ENCODE measurements around the gene ADAM15.
A peak's percentile ranks its signal among the peaks of the same experiment; 100 is the strongest.

The ADAM15 gene

DNA sequence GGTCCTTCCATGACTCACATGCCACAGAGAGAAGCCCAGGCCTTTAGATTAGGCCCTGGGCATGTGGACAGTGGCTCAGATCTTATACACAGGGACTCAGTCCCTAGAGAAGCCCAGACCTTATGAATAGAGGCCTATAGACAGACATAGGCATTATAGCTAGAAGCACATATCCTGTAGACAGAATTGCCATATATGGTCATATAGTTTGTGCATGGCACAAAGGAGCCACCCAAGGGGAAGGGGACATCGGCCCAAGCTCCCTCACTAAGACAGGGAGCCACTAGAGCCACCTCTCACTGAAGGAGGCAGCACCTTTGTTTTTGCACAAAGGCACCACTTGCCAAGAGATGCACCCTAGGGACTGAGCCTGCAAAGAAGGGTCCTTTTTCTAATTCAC lies 25.3 kb downstream of the ADAM15 start:
- TF ChIP-seq ZFX (IDR thresholded peaks at IDR 0.05; ENCODE audit: borderline replicate concordance), result no peak
- TF ChIP-seq, protein P1, sequence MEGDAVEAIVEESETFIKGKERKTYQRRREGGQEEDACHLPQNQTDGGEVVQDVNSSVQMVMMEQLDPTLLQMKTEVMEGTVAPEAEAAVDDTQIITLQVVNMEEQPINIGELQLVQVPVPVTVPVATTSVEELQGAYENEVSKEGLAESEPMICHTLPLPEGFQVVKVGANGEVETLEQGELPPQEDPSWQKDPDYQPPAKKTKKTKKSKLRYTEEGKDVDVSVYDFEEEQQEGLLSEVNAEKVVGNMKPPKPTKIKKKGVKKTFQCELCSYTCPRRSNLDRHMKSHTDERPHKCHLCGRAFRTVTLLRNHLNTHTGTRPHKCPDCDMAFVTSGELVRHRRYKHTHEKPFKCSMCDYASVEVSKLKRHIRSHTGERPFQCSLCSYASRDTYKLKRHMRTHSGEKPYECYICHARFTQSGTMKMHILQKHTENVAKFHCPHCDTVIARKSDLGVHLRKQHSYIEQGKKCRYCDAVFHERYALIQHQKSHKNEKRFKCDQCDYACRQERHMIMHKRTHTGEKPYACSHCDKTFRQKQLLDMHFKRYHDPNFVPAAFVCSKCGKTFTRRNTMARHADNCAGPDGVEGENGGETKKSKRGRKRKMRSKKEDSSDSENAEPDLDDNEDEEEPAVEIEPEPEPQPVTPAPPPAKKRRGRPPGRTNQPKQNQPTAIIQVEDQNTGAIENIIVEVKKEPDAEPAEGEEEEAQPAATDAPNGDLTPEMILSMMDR (IDR thresholded peaks at IDR 0.05), result no peak
- no peak overlapping the region for H3K27ac ChIP-seq

DNA sequence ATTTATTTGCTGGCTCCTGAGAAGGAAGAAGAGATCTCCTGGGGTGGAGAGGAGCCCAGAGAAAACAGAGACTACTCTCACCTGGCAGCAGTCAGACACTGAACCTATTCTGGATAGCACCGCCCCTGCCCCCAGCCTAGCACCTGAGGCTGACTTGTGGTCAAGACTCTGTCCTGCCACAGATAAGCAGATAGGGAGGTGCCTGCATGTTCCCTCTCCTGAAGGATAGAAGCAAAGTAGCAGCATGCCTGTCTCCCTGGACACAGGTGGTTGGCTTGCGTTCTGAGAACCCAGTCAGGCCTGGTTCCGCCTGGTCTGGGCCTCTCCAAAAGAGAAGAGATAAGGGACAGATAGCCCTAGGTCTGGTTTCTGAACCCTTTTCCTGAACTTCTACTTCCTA lies 26.2 kb downstream of the ADAM15 start:
- peak overlapping the region; percentile 98 for H3K27ac ChIP-seq
- no peak for TF ChIP-seq ZFX (IDR thresholded peaks at IDR 0.05; ENCODE audit: borderline replicate concordance)
- TF ChIP-seq, protein P1 (IDR thresholded peaks at IDR 0.05), result no peak

DNA sequence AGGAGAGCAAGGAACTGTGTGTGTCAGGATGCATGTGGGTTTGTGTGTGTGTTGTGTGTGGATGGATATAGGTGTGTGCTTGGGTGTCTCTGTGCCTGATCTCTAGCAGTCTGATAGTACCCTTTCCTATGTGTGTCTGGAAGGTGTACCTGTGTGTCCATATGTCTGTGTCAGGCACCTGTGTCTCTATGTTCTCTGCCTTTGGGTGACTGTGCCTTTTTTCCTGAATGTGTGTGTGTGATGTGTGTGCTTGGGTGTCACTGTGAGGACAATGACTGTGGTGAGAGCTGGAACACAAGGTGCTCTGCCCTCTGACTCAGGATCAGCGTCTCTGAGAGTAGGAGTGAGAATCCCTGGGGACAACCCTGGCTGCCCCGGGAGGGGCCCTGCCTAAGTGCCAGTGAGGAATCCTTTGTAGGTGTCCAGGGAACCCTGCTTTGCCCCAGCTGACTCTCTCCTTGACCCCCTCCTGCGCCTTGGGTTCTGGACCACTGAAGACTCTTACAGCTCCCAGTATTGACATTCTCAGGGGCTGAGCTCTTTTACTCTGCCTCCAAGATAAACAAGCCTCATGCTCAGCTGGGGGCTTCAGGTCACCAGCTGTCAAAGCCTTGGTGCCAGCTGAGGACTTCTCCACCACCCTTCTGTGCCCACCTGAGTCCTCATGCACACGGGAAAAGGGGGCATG lies 26.8 kb downstream of the ADAM15 start:
- TF ChIP-seq ZFX (IDR thresholded peaks at IDR 0.05; ENCODE audit: borderline replicate concordance), result no peak
- TF ChIP-seq, protein P1 (IDR thresholded peaks at IDR 0.05), result no peak
- H3K27ac ChIP-seq, result peak overlapping the region; percentile 98

DNA sequence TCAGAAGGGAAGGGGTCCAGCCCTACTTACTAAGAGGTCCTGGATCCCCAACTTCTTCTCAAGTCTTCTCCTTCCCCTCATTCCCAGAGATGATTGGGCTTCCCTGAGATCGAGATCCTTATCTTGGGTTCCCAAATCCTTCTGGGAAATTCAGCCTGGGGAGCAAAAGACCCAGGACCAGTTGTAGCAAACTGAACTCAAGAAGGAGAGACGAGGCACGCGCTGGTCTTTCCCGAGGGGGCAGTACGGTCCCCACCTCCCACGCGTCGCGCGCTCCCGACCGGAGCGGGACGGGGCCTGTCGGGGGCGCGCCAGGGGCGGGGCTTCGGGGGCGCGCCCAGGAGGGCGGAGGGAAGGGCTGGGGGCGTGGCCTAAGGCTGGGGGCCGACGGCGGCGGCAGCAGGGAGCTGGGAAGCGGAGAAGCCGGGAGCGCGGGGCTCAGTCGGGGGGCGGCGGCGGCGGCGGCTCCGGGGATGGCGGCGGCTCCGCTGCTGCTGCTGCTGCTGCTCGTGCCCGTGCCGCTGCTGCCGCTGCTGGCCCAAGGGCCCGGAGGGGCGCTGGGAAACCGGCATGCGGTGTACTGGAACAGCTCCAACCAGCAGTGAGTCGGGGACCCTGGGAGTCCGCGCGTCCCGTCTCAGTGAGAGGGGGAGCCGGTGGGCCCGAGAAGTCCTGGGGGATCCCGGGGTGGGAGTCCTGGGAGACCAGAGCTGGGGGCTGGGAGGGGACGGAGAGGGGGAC lies 27.5 kb downstream of the ADAM15 start, which contains the start of gene EFNA3:
Gene EFNA3 (plus strand): TSS at position 369 of the 741 bp plus-strand sequence. CDS start 105 bp downstream, at position 474.
- H3K27ac ChIP-seq, result peak within 1 kb of the TSS; percentile 98
- TF ChIP-seq, protein P1 (IDR thresholded peaks at IDR 0.05), result no peak
- no peak for TF ChIP-seq ZFX (IDR thresholded peaks at IDR 0.05; ENCODE audit: borderline replicate concordance)

DNA sequence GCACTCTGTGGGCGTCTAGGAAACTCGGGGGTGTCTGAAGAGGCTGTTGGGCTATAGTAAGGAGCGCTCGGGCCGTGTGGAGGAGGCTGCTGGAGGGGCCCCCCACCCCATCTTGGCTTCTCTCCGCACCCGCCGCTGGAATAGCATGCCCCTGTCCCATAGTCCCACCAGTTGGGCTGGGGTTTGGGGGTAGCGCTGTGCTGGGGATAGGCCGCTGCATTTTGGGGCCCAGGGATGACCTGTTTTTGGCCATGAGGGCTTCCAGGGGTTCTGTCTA lies 28.0 kb downstream of the ADAM15 start:
- H3K27ac ChIP-seq, result peak overlapping the region; percentile 98
- TF ChIP-seq ZFX (IDR thresholded peaks at IDR 0.05; ENCODE audit: borderline replicate concordance), result no peak
- TF ChIP-seq, protein P1 (IDR thresholded peaks at IDR 0.05), result no peak

DNA sequence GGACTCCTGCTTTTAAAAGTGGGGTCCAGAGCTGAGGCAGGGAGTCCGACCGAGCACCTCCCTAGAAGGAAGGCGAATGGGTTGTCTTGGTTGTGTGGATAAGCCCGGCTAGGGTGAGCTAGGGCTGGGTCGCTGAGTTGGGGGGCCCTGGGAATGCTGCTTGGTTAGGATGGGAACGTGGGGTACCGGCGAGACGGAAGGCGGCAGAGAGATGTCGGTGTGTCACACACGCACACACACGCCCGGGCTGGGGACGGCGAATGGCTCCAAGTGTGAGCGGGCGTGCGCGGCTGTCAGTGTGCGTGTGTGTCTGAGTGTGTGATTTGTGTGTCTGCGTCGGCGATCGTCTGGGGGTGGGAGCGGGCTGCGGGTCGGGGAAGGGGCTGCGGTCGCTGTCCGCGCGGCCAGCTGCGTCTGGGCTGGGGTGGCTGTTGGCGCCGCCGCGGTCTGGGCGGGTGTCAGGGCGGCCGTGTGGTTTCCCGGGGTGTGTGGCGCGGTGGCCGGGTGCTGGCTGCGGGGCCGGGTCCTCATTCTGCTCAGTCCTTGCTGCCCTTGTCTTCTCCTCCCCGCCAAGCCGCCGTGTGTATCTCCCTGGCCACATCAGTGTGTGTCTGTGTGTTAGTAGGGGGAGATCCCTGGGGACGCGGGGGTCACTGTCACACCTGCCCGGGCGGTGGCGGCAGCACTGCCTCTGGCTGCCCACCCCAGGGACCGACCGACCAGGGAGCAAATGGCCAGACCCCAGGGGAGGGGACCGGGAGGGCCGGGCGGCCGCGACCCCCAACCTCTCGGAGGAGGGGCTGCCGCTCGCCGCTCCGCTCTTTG lies 28.6 kb downstream of the ADAM15 start:
- peak overlapping the region; percentile 98 for H3K27ac ChIP-seq
- TF ChIP-seq, protein P1 (IDR thresholded peaks at IDR 0.05), result no peak
- TF ChIP-seq ZFX (IDR thresholded peaks at IDR 0.05; ENCODE audit: borderline replicate concordance), result no peak

Measured in 22Rv1 (cell line).